Loucy (cell line): ENCODE measurements around the gene UTF1.

Source experiments
- CTCF ChIP-seq: fragments of 200-600 bp; sonication (generic); conservative IDR thresholded peaks from 2 replicates; pipeline ENCODE4 v1.5.1; 2014; ENCODE audit warnings: mild to moderate bottlenecking, antibody characterized with exemption, low read length
- EZH2phosphoT487 ChIP-seq: fragments of 200-600 bp; IDR thresholded peaks from 2 replicates; pipeline ENCODE4 v1.6.1; 2018; ENCODE audit warnings: antibody characterized with exemption, mild to moderate bottlenecking, moderate library complexity, borderline replicate concordance

- TF ChIP-seq CTCF (no peak), EZH2phosphoT487 (no peak)
These were observed 5.9 kb upstream of the UTF1 start for GRCh38 chr10:133224076-133224475.
